ENCODE measurements around the gene FNDC11.
A peak's percentile ranks its signal among the peaks of the same experiment; 100 is the strongest.

FNDC11 gene

DNA sequence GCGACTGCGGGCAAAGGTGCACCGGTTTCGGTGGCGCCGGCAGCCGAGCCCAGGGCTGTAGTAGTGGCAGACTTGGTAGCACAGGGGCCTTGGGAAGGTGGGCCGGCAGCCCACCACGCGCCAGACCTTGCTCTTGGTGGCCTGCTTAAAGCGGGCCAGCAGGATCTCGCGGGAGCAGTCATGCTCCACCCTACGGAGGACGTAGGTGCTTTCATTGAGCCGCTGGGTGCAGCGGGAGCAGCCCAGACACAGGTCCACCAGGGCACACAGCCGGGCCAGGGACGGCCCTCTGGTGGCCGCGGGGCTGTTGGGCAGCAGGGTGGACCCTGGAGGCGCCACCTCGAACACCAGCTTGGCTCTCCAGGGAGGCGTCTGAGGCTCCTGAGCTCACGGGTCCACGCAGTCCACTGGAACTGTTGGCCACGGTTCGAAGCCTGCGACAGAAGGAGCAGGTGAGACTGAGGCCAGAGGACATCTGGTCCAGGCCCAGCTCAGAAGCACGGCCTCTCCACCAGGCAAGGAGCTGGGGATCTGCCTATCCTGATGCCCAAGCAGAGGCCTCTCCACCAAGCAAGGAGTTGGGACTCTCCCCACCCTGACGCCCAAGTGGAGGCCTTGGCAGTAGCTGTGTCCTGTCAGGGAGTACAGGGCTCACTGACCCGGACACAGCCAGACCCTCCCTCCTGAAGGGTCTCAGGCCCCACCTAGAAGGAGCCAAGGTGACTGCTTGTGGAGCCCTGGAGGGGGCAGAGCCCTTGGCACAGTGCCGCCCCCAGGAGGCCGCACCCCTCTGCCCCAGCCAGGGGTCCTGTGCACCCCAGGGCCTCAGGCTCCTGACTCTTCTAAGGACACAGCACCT is 19.1 kb downstream of the FNDC11 start:
- no peak for DNase-seq (ENCODE audit: extremely low spot score)
- POLR2A ChIA-PET, result interaction anchor here (0.5 kb wide), 1 partner anchor 53 kb away, joined by 3 read pairs; no protein-coding TSS in a partner anchor
- TF ChIP-seq, protein P1, sequence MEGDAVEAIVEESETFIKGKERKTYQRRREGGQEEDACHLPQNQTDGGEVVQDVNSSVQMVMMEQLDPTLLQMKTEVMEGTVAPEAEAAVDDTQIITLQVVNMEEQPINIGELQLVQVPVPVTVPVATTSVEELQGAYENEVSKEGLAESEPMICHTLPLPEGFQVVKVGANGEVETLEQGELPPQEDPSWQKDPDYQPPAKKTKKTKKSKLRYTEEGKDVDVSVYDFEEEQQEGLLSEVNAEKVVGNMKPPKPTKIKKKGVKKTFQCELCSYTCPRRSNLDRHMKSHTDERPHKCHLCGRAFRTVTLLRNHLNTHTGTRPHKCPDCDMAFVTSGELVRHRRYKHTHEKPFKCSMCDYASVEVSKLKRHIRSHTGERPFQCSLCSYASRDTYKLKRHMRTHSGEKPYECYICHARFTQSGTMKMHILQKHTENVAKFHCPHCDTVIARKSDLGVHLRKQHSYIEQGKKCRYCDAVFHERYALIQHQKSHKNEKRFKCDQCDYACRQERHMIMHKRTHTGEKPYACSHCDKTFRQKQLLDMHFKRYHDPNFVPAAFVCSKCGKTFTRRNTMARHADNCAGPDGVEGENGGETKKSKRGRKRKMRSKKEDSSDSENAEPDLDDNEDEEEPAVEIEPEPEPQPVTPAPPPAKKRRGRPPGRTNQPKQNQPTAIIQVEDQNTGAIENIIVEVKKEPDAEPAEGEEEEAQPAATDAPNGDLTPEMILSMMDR (IDR thresholded peaks at IDR 0.05; ENCODE audit: control extremely low read depth, extremely low read depth, low read depth, missing control alignments), result no peak
- CTCF ChIA-PET, result interaction anchor here (0.9 to 3.0 kb wide), 2 partner anchors 35 to 119 kb away, joined by 3 to 19 read pairs; partner anchors contain the start of gene PTK6

DNA sequence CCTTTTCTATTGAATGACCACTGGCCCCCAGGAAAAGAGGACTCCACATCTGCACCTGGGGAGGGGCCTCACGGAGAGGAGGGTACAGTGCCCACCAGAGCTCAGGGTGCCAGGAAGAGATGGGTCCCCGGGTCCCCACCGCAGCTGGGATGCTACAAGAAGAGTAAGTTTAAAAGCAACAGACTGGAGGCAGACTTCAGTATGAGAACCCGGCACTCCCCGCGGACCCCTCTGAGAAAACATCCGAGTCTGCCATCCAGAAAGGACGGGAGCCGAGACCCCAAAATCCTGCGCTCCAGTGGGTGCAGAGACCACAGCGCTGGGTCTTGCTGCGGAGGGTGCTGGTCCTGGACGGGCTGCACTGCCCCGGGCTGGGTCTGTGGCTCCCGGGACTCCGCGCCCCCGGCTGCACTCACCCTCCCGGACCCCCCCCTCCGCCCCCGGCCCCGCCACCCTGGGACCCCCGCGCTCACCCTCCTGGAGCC is 19.7 kb downstream of the FNDC11 start:
- TF ChIP-seq, protein P1 (IDR thresholded peaks at IDR 0.05; ENCODE audit: control extremely low read depth, extremely low read depth, low read depth, missing control alignments), result no peak
- POLR2A ChIA-PET, result interaction anchor here (0.6 kb wide), 3 partner anchors 14 to 88 kb away, joined by 3 to 4 read pairs (median 3); no protein-coding TSS in a partner anchor
- DNase-seq (ENCODE audit: extremely low spot score), result no peak
- CTCF ChIA-PET, result interaction anchor here (0.9 to 3.0 kb wide), 3 partner anchors 36 to 118 kb away, joined by 3 to 19 read pairs (median 3); partner anchors contain the start of gene PTK6

GRCh38 chr20:63574156-63574828 is 20.3 kb downstream of the FNDC11 start, which contains the start of gene HELZ2:
TSS of gene HELZ2 (minus strand) at chr20:63574239. CDS start at chr20:63572385, 1,854 bp downstream.
- DNase-seq (ENCODE audit: extremely low spot score), result peak; percentile 90
- POLR2A ChIA-PET, result interaction anchor here (0.6 kb wide), 3 partner anchors 14 to 87 kb away, joined by 3 to 4 read pairs (median 3); no protein-coding TSS in a partner anchor
- CTCF ChIA-PET, result interaction anchor here (0.9 to 3.0 kb wide), 4 partner anchors 14 to 118 kb away, joined by 3 to 19 read pairs (median 3); partner anchors contain the start of gene PTK6
- TF ChIP-seq, protein P1 (IDR thresholded peaks at IDR 0.05; ENCODE audit: control extremely low read depth, extremely low read depth, low read depth, missing control alignments), result no peak

DNA sequence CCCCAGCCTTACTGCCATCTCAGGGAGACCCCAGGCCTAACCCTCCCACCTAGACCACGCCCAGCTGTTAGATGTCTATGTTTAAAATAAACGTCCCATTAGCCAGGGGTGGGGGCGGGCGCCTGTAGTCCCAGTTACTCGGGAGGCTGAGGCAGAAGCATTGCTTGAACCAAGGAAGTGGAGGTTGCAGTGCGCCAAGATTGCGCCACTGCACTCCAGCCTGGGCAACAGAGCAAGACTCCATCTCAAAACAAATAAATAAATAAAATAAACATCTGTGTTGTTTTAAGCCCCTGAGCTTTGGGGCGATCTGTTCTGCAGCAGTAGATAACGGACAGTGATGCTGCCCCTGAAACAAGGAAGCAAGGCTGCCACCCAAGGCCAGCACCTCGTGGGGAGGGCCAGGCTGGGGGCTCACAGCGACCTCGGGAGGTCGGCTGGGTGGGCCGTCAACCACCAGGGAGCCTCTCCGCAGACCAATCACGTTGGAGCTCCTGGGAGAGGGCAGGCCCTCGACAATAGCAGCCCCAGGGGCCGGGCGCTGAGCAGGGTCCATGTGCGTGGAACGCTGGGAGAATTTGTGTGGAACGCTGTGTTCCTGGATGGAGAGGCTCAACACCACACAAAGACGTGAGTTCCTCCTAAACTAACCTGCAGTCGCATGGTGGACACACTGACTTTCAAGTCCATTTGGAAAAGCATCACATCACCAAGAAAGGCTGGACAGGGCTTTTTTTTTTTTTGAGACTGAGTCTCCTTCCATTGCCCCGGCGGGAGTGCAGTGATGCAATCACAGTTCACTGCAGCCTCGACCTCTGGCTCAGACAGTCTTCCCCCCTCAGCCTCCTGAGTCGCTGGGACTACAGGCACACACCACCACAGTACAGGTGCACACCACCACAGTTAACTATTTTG is 21.1 kb downstream of the FNDC11 start:
- POLR2A ChIA-PET, result no interaction called here
- DNase-seq (ENCODE audit: extremely low spot score), result no peak
- TF ChIP-seq, protein P1 (IDR thresholded peaks at IDR 0.05; ENCODE audit: control extremely low read depth, extremely low read depth, low read depth, missing control alignments), result no peak
- CTCF ChIA-PET, result interaction anchor here (1.0 to 3.0 kb wide), 3 partner anchors 13 to 79 kb away, joined by 3 to 19 read pairs (median 3); partner anchors contain the start of gene PTK6

GRCh38 chr20:63576311-63576710 is 22.4 kb downstream of the FNDC11 start:
- CTCF ChIA-PET, result no interaction called here
- POLR2A ChIA-PET, result interaction anchor here (0.6 kb wide), 1 partner anchor 34 kb away, joined by 3 read pairs; no protein-coding TSS in a partner anchor
- no peak for DNase-seq (ENCODE audit: extremely low spot score)
- TF ChIP-seq, protein P1 (IDR thresholded peaks at IDR 0.05; ENCODE audit: control extremely low read depth, extremely low read depth, low read depth, missing control alignments), result no peak
